ENCODE data around the gene DENND2A. TPM values are rescaled to one million over a fixed set of nuclear protein-coding genes. Genes with fewer than 3 reads are reported as not detected.
"Not testable (repeated sequence)": the region's sequence is repeated elsewhere in the genome, so short reads cannot be mapped to it uniquely, and the experiment has no call there.

DENND2A gene
- polyA plus RNA-seq, 3 donors = 1.2 to 38.9 (median 10.1) TPM

DNA sequence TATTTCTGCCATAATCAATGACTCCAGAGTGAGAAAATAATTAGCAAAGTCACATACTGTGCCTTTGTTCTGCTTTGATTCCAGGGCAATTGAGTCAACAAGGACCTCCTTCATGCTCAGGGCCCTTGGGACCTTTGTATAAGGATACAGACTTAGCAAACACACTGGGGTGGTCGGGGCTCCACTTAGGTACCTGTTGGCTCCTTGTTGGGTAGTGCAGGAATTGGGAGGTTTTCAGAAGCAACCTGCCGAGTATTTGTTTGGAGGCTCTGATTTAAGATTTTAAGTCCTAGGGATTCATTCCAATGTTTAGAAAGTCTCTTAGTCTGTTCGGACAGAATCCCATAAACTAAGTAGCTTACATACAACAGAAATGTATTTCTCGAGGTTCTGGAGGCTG, 35.1 kb upstream of the DENND2A start:
- 85 to 93% (median 88%) methylated on average over 4 of the region's 4 CpGs for WGBS, 3 donors
- H3K27ac ChIP-seq (ENCODE audit: low read depth, low read length) = no peak overlapping the region

DNA sequence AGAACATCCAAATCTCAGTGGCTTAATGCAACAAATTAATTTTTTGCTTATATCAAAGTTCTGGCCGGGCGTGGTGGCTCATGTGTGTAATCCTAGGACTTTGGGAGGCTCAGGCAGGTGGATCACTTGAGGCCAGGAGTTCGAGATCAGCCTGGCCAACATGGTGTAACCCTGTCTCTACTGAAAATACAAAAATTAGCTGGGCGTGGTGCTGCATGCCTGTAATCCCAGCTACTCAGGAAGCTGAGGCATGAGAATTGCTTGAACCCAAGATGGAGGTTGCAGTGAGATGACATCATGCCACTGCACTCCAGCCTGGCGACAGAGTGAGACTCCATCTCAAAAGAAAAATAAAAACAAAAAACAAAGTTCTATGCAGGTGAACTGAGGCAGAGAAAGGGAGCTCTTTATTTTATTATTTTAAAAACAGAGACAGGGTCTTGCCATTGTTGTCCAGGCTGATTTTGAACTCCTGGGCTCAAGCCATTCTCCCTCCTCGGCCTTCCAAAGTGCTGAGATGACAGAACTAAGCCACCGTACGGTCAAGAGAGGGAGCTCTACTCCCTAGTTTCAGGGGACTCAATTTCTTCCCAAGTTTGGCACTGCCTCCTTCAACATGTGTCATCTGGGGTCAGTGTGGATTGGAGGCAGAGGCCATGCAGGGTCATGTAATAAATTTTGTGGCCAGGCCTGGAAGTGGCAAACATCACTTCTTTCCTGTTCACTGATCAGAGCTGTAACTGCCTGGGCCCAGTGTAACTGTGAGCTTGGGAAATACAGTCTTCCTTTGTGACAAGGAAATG, 34.5 kb upstream of the DENND2A start:
- 56 to 72% (median 58%) methylated on average over 8 of the region's 8 CpGs for WGBS, 3 donors
- H3K27ac ChIP-seq (ENCODE audit: low read depth, low read length) = no peak overlapping the region

DNA sequence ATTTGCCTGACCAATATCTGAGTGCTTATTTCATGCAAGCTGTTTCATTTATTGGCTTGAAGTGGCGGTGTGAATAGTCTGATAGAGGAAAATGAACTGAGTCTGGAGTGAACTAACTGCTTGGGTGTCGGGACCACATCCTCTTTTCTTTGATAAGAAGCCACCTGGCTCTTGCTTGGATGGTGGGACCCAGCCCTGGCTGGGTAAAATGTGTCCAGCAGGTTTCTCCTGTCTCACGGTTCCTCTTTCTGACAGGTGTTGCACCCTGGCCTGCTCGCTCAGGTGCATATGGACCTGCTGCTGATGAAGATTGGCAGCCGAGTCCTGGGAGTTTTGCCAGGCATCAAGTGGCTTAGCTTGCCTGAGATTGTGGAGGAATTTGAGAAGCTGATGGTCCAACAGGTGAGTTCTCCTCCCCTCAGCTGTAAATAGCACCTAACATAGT, 33.8 kb upstream of the DENND2A start:
- 42 to 78% (median 76%) methylated on average over 5 of the region's 5 CpGs for WGBS, 3 donors
- no peak overlapping the region for H3K27ac ChIP-seq (ENCODE audit: low read depth, low read length)

DNA sequence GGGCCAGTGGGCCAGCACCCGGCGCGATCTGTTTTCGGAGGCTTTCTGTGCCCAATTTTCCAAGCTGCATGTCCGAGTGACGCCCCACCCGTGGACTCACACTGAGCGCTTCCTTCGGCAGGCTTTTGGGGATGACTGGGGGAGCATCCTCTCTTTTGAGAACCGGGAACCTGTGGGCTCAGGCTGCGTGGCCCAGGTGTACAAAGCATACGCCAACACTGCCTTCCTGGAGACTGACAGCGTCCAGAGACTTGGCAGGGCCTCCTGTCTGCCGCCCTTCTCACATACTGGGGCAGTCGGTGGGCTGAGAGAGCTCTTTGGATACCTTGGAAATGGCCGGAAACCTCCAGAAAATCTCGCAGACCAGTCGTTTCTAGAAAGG, 33.2 kb upstream of the DENND2A start:
- 21 to 30% (median 28%) methylated on average over 18 of the region's 18 CpGs for whole genome bisulfite sequencing, 3 donors
- H3K27ac ChIP-seq (ENCODE audit: low read depth, low read length) = no peak overlapping the region

DNA sequence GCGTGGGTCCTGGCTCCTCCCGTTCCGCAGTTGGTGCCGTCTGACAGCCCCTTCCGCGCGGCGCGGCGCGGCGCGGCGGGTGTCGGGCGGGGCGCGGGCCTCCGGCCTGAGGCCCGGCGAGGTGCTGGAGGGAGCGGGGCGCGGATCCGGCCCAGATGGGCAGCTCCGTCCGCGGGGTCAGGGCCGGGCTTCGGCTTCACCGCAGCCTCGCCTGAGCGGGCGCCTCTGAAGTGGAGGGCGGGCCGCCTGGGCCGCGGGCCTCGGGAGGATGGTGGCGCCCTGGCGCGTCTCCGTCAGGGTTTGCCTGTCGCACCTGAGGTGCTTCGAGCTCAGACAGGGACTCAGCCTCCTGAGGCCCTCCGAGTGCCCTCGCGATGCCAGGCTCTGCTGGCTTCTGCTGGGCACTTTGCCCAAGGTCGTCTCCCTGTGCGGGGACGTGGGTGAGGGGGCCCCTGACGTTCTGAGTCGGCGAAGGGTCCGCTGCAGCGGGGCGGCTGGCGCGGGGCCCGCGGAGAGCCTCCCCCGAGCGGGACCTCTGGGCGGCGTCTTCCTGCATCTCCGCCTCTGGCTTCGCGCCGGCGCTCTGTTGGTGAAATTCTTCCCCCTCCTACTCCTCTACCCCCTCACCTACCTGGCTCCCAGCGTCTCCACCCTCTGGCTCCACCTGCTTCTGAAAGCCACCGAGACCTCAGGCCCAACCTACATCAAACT, 32.6 kb upstream of the DENND2A start:
- 0 to 1% (median 1%) methylated on average over 56 to 72 of the region's 72 CpGs for WGBS, 3 donors
- no peak overlapping the region for H3K27ac ChIP-seq (ENCODE audit: low read depth, low read length)

DNA sequence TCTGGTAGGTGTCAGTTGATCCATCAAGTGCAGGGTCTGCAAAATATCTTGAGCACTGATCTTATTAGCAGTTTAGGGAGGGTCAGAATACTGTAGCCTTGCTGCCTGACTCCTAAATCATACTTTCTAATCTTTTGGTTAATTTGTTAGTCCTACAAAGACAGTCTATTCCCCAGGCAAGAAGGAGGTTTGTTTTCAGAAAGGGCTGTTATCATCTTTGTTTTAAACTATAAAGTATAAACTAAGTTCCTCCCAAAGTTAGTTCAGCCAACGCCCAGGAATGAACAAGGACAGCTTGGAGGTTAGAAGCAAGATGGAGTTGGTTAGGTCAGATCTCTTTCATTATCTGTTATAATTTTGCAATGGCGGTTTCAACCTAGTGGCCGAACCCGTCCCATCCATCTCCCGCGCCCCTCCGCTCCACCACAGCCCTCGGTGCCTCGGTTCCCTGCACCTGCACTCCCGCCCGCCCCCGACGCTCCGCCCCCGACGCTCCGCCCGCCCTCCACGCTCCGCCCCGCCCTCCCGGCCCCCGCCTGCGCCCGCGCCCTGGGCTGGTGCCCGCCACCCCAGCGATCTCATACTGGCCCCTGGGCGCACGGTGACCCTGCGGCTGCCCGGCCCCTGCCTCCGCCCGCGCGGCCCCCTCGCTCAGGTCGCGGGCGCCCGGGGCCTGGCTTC, 31.9 kb upstream of the DENND2A start, which contains the start of gene ADCK2:
ADCK2 (plus strand) TSS at position 564 of the 681 bp plus-strand sequence. CDS start 386 bp downstream, outside the sequence.
- no peak within 1 kb of the TSS for H3K27ac ChIP-seq (ENCODE audit: low read depth, low read length)
- WGBS, 3 donors = 0 to 1% (median 1%) methylated on average over 35 to 41 of the region's 41 CpGs

DNA sequence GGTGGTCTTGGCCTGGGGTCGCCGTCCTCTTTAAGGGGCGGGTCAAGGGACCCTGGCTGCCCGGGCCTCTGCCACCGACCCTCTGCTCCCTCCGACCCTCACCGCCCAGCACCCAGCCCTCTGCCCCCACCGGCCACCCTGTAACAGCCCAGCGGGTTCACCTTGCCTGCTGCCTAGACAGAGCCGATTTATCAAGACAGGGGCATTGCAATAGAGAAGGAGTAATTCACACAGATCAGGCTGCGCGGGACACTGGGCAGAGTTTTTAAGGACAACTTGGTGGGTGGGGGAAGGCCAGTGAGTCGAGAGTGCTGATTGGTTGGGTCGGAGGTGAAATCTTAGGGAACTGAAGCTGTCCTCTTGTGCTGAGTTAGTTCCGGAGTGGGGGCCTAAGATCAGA, 31.4 kb upstream of the DENND2A start:
- 76 to 81% (median 79%) methylated on average over 15 of the region's 15 CpGs for WGBS, 3 donors
- H3K27ac ChIP-seq (ENCODE audit: low read depth, low read length) = no peak overlapping the region

DNA sequence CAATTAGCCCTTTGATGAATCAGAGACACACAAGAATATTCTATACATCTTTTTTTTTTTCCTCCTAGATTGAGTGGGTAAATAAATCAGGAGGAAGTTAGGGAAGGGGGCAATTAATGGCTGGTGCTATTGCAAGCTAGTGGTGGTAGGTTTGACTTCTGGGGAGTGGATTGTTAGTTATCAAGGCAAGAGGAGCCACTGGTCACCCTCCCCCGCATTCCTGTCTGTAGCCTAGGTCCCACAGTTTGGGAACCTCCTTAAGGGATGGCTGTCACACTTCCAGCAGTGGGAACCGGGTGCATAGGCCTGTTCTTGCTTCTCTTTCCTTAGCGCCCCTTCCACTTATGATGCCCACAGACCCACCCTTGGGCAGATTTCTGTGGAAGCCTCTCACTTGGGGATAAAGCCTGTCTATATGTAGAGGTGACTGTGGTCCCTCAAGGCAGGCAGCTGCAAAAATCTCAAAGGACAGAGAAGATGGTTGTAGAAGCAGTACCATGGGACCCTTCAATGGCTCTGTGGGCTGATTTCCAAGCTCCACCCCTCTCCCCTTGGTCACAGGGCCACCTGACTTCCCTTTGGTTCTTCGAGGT, 29.8 kb upstream of the DENND2A start:
- no peak overlapping the region for H3K27ac ChIP-seq (ENCODE audit: low read depth, low read length)
- WGBS, 3 donors = 53 to 73% (median 66%) methylated on average over 4 of the region's 4 CpGs

DNA sequence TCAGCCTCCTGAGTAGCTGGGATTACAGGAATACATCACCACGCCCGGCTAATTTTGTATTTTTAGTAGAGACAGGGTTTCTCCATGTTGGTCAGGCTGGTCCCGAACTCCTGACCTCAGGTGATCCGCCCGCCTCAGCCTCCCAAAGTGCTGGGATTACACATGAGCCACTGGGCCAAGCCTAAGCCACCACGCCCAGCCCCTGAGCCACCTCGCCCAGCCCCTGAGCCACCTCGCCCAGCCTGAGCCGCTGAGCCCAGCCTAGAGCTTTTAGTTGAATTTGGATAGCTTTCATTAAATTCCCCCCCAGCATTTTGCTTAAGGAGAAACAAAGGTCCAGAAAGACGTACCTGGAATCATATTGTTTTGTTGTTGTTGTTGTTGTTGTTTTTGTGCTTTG, 29.2 kb upstream of the DENND2A start:
- WGBS, 3 donors = 90 to 91% (median 90%) methylated on average over 10 of the region's 10 CpGs
- not testable (repeated sequence) for H3K27ac ChIP-seq (ENCODE audit: low read depth, low read length)

DNA sequence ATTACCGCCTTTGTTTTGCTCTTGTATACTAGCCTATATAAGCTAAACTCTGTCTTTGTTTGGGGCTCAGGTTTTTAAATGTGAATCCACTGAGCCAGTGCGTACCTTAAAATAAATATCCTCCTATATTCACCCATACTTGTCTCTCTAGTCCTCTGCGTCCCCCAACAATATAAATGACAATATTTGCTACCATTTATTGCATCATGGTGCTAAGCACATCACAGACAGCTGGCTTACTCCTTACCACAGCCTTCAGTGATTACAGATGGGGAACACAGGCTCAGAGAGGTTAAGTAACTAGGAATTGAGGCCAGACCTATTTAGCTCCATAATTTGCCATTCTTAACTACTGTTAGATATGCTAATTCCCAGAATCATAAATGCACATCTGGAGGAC, 28.7 kb upstream of the DENND2A start:
- WGBS, 3 donors = 94 to 95% (median 94%) methylated on average over 3 of the region's 3 CpGs
- no peak overlapping the region for H3K27ac ChIP-seq (ENCODE audit: low read depth, low read length)

DNA sequence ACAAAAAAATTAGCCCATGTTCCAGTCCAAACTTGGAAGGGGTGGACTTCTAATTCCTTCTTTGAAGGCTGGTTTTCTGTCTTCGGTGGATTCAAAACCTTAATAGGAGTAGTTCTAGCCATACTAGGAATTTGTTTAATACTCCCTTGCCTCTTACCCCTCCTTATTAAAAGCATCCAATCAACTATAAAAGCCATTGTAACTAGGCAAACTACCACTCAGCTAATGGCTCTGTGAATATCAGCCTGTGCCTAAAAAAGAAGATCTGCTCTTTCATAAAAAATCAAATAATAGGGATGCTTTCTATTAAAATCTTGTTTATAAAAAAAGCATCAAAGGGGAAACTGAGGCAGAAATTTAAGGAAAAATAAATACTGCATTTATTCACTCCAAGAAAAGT, 28.0 kb upstream of the DENND2A start:
- no peak overlapping the region for H3K27ac ChIP-seq (ENCODE audit: low read depth, low read length)
- 73 to 89% (median 77%) methylated on average over 1 of the region's 1 CpG for WGBS, 3 donors

DNA sequence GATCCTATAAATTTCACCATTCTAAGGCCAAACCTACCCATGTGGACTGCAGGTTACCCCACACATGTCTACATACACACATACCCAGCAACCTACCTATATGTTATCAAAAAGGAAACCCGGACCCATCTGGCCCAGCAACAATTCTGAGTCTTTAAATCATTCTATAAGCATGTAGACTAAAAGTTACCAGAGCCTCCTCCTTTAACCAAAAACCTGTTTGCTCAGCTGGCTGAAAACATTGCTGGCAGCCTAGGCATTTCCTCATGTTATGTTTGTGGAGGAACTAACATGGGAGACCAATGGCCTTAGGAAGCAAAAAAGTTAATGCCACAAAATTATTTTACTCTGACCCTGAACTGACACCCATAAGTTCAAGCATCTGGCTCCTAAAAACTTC, 26.9 kb upstream of the DENND2A start:
- WGBS, 3 donors = 55 to 88% (median 73%) methylated on average over 1 of the region's 1 CpG
- H3K27ac ChIP-seq (ENCODE audit: low read depth, low read length) = no peak overlapping the region

DNA sequence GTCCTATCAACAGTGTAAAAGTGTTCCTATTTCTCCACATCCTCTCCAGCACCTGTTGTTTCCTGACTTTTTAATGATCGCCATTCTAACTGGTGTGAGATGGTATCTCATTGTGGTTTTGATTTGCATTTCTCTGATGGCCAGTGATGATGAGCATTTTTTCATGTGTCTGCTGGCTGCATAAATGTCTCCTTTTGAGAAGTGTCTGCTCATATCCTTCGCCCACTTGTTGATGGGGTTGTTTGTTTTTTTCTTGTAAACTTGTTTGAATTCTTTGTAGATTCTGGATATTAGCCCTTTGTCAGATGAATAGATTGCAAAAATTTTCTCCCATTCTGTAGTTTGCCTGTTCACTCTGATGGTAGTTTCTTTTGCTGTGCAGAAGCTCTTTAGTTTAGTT, 22.3 kb upstream of the DENND2A start:
- H3K27ac ChIP-seq (ENCODE audit: low read depth, low read length) = not testable (repeated sequence)
- whole genome bisulfite sequencing, 3 donors = 36 to 100% (median 97%) methylated on average over 1 of the region's 2 CpGs

DNA sequence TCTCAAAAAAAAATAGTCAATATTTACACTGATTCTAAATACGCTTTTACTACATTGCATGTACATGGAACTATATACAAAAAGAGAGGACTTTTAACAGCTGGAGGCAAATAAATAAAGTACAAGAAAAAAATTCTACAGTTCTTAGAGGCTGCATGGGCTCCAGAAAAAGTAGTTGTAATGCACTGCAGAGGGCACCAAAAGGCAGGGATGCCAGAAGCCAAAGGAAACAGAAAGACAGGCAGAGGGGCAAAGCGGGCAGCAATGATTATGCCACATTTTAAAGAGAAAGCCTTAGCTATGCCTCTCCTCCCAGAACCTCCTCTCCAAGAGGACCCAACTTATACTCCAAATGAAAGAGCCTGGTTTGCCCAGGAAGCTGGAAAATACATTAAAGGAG, 20.5 kb upstream of the DENND2A start:
- WGBS, 3 donors = 36 to 70% (median 63%) methylated on average over 2 of the region's 2 CpGs
- no peak overlapping the region for H3K27ac ChIP-seq (ENCODE audit: low read depth, low read length)

DNA sequence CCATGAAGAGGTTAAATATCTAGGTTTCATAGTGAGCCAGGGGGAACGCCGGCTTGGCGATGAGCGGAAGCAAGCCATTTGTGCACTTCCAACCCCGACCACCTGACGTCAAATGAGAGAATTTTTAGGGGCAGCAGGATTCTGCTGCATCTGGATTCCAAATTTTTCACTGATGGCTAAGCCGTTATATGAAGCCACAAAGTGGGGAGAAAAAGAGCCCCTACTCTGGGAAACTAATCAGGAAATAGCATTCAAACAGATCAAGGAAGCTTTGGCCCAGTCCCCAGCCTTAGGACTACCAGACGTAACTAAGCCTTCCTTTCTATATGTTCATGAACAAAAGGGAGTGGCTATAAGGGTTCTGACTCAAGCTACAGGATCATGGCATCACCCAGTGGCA, 19.2 kb upstream of the DENND2A start:
- 46 to 63% (median 51%) methylated on average over 8 of the region's 8 CpGs for WGBS, 3 donors
- no peak overlapping the region for H3K27ac ChIP-seq (ENCODE audit: low read depth, low read length)

DNA sequence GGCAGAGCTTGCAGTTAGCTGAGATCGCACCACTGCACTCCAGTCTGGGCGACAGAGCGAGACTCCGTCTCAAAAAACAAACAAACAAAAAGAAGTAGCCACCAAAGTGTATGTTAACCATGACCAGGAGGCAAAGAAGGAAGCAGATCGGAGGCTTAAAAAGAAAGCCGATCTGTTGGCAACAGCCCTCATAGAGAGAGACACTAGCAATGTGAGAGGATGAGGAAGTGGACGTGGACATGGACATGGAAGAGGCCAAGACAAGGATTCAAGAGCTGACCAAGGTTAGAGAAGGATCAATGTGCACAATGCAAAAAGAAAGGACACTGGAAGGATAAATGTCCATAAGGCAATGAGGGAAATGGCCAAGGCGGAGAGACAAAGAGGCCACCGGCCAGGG, 17.3 kb upstream of the DENND2A start:
- 89 to 93% (median 92%) methylated on average over 9 of the region's 9 CpGs for WGBS, 3 donors

DNA sequence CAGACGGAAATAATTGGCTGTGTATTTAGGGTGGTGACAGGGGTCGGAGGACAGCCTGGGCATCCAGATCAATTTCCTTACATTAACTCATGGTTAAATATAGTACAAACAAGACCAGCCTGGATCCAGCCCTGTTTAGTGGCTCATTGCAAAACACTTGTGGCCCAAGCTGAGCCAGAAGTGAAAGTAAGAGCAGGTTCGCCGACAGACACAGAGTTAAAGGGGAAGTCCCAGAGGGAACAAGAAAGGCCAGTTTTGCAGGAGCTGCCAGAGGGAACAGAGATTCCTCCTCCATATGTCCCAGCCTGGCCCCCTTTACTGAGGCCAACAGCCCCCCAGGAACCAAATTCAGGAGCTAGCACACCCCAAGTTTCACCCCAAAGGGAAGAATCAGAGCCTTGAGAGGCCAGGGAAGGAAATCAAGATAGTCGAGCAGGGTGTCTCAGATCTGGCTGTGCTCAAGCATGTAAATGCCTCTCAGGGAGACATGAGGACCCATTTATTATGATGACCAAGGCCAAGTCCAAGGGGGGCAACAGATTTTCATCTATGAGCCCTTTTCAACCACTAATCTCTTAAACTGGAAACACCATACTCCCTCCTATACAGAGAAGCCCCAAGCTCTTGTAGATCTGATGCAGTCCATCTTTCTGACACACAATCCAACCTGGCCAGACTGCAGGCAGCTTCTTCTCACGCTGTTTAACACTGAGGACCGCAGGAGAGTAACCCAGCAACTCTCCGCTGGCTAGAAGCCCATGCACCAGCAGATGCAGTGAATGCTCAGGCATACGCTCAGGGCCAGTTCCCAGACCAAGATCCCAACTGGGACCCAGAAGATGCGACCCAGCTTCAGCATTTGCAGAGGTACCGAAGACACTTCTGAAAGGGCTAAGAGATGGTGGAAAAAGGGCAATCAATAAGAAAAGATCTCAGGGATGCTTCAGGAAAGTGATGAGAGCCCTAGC, 16.2 kb upstream of the DENND2A start:
- 39 to 50% (median 47%) methylated on average over 11 of the region's 11 CpGs for WGBS, 3 donors
- H3K27ac ChIP-seq (ENCODE audit: low read depth, low read length) = no peak overlapping the region

More for the DNA sequence above, 17.3 kb upstream of the DENND2A start:
- no peak overlapping the region for H3K27ac ChIP-seq (ENCODE audit: low read depth, low read length)

All from adipose tissue (tissue), 3 donors.